Ectodermal cell (in vitro differentiated cells): Measurements from ENCODE around the gene TMEM248.

ENCODE experiments used
- H3K27ac ChIP-seq: 2 replicates; pipeline ENCODE4 v1.7.0; 2013; ENCODE audit warnings: mild to moderate bottlenecking, low read depth, low read length; ENCODE audit not compliant: insufficient read depth, poor library complexity, severe bottlenecking
- H3K27me3 ChIP-seq: 2 replicates; pipeline ENCODE4 v1.7.0; 2013; ENCODE audit warnings: mild to moderate bottlenecking, low read length; ENCODE audit not compliant: insufficient read depth, control insufficient read depth, poor library complexity, severe bottlenecking
- H3K36me3 ChIP-seq: one replicate; pipeline ENCODE4 v1.7.0; 2013; ENCODE audit warnings: low read length; ENCODE audit not compliant: control insufficient read depth, insufficient read depth
- H3K4me1 ChIP-seq: one replicate; pipeline ENCODE4 v1.7.0; 2013; ENCODE audit warnings: low read length; ENCODE audit not compliant: control insufficient read depth, insufficient read depth
- H3K4me3 ChIP-seq: 2 replicates; pipeline ENCODE4 v1.7.0; 2013; ENCODE audit warnings: low read depth, low read length, control low read depth; ENCODE audit not compliant: insufficient read depth
- H3K9me3 ChIP-seq: 2 replicates; pipeline ENCODE4 v1.7.0; 2013; ENCODE audit warnings: mild to moderate bottlenecking, low read length, moderate library complexity; ENCODE audit not compliant: control insufficient read depth
- WGBS, 2 experiments: methylation state at CpG; one replicate each; pipeline ENCODE4 v1.1.7; 2013; ENCODE audit warnings: missing lambda C conversion rate in 2 of 2; 5-methylcytosine and 5-hydroxymethylcytosine counted together

Gene TMEM248

GRCh38 chr7:66939325-66939724, 18.3 kb downstream of the TMEM248 start:
- Histone ChIP-seq H3K9me3 (no peaks in the 10 kb centered on the region), H3K4me1 (no peaks in the 10 kb centered on the region), H3K27me3 (no peaks in the 10 kb centered on the region), H3K4me3 (no peak overlapping the region), H3K36me3 (no peaks in the 10 kb centered on the region), H3K27ac (no peak overlapping the region)
- WGBS, 2 experiments = 97 to 98% methylated on average over 4 of the region's 4 CpGs

- Histone ChIP-seq H3K9me3 (no peaks in the 10 kb centered on the region), H3K4me3 (no peak overlapping the region), H3K36me3 (peaks cover 20% of the 10 kb centered on the region), H3K27ac (no peak overlapping the region), H3K4me1 (no peaks in the 10 kb centered on the region), H3K27me3 (no peaks in the 10 kb centered on the region)
- 88 to 100% methylated on average over 1 to 2 of the region's 2 CpGs for whole genome bisulfite sequencing, 2 experiments
These were observed 25.5 kb downstream of the TMEM248 start for GRCh38 chr7:66946545-66946944.

- WGBS, 2 experiments = 95 to 96% methylated on average over 18 of the region's 19 CpGs
- H3K27me3 ChIP-seq = no peaks in the 10 kb centered on the region
- no peak overlapping the region for H3K4me3 ChIP-seq
- H3K27ac ChIP-seq = no peak overlapping the region
- H3K4me1 ChIP-seq = no peaks in the 10 kb centered on the region
- H3K9me3 ChIP-seq = no peaks in the 10 kb centered on the region
- H3K36me3 ChIP-seq = peaks cover 20% of the 10 kb centered on the region
These were observed 27.6 kb downstream of the TMEM248 start for GRCh38 chr7:66948480-66949109.

GRCh38 chr7:66950311-66950710, 29.3 kb downstream of the TMEM248 start:
- 91 to 98% methylated on average over 3 of the region's 3 CpGs for WGBS, 2 experiments
- peaks cover 16% of the 10 kb centered on the region for H3K36me3 ChIP-seq
- H3K4me3 ChIP-seq = no peak overlapping the region
- H3K27ac ChIP-seq = no peak overlapping the region
- H3K4me1 ChIP-seq = no peaks in the 10 kb centered on the region
- no peaks in the 10 kb centered on the region for H3K9me3 ChIP-seq
- no peaks in the 10 kb centered on the region for H3K27me3 ChIP-seq

GRCh38 chr7:66950763-66951162, 29.7 kb downstream of the TMEM248 start:
- no peaks in the 10 kb centered on the region for H3K27me3 ChIP-seq
- no peaks in the 10 kb centered on the region for H3K9me3 ChIP-seq
- no peak overlapping the region for H3K27ac ChIP-seq
- no peaks in the 10 kb centered on the region for H3K4me1 ChIP-seq
- peaks cover 16% of the 10 kb centered on the region for H3K36me3 ChIP-seq
- H3K4me3 ChIP-seq = no peak overlapping the region
- WGBS, 2 experiments = 95 to 97% methylated on average over 8 of the region's 8 CpGs

- H3K4me3 ChIP-seq = no peak overlapping the region
- H3K4me1 ChIP-seq = no peaks in the 10 kb centered on the region
- no peak overlapping the region for H3K27ac ChIP-seq
- peaks cover 16% of the 10 kb centered on the region for H3K36me3 ChIP-seq
- no peaks in the 10 kb centered on the region for H3K9me3 ChIP-seq
- H3K27me3 ChIP-seq = no peaks in the 10 kb centered on the region
- WGBS, 2 experiments = 88 to 89% methylated on average over 11 of the region's 11 CpGs
These were observed 31.5 kb downstream of the TMEM248 start for GRCh38 chr7:66952343-66953043.

GRCh38 chr7:66953044-66953427, 32.0 kb downstream of the TMEM248 start:
- Histone ChIP-seq H3K36me3 (peaks cover 20% of the 10 kb centered on the region), H3K4me3 (no peak overlapping the region), H3K9me3 (no peaks in the 10 kb centered on the region), H3K27ac (no peak overlapping the region), H3K4me1 (no peaks in the 10 kb centered on the region), H3K27me3 (no peaks in the 10 kb centered on the region)
- WGBS, 2 experiments = 98 to 99% methylated on average over 4 to 5 of the region's 5 CpGs

- WGBS, 2 experiments = 96 to 97% methylated on average over 13 of the region's 13 CpGs
- H3K36me3 ChIP-seq = peaks cover 9% of the 10 kb centered on the region
These were observed 36.7 kb downstream of the TMEM248 start for GRCh38 chr7:66957595-66958290.

GRCh38 chr7:66958538-66959350, 37.7 kb downstream of the TMEM248 start:
- Histone ChIP-seq H3K4me3 (no peak overlapping the region), H3K27ac (no peak overlapping the region), H3K27me3 (no peaks in the 10 kb centered on the region), H3K36me3 (peaks cover 9% of the 10 kb centered on the region), H3K9me3 (no peaks in the 10 kb centered on the region), H3K4me1 (no peaks in the 10 kb centered on the region)
- 91 to 92% methylated on average over 17 of the region's 17 CpGs for WGBS, 2 experiments

More at GRCh38 chr7:66957595-66958290, 36.7 kb downstream of the TMEM248 start:
- H3K27ac ChIP-seq = no peak overlapping the region
- no peaks in the 10 kb centered on the region for H3K4me1 ChIP-seq
- no peak overlapping the region for H3K4me3 ChIP-seq
- H3K27me3 ChIP-seq = no peaks in the 10 kb centered on the region
- H3K9me3 ChIP-seq = no peaks in the 10 kb centered on the region

- no peak overlapping the region for H3K27ac ChIP-seq
- H3K36me3 ChIP-seq = peaks cover 5% of the 10 kb centered on the region
- no peak overlapping the region for H3K4me3 ChIP-seq
- H3K9me3 ChIP-seq = no peaks in the 10 kb centered on the region
- no peaks in the 10 kb centered on the region for H3K4me1 ChIP-seq
- H3K27me3 ChIP-seq = no peaks in the 10 kb centered on the region
- 89 to 94% methylated on average over 4 of the region's 4 CpGs for WGBS, 2 experiments
These were observed 39.2 kb downstream of the TMEM248 start for GRCh38 chr7:66960192-66960591.
